Stimulated activated CD8-positive, alpha-beta memory T cell treated with anti-CD3 and anti-CD28 coated beads, Interleukin-12 subunit alpha, Interleukin-12 subunit beta, amount 100 ng/mL, for 24 hours (primary cell): ENCODE data around the gene CIDEA.
A peak's percentile ranks its signal among the peaks of the same experiment; 100 is the strongest.
"Not testable (repeated sequence)": the region's sequence is repeated elsewhere in the genome, so short reads cannot be mapped to it uniquely, and the experiment has no call there.

Experiments
- DNase-seq: peaks from one replicate; pipeline ENCODE4 v3.0.0-alpha.2; 2020; ENCODE audit errors: extremely low read depth

CIDEA gene, protein sequence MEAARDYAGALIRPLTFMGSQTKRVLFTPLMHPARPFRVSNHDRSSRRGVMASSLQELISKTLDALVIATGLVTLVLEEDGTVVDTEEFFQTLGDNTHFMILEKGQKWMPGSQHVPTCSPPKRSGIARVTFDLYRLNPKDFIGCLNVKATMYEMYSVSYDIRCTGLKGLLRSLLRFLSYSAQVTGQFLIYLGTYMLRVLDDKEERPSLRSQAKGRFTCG

GRCh38 chr18:12254136-12254819, at the start of gene CIDEA:
Gene CIDEA, plus strand, starts transcription at chr18:12254361. Its CDS starts 23 bp downstream, at chr18:12254384.
- no peak for DNase-seq

- not testable (repeated sequence) for DNase-seq
Observed at GRCh38 chr18:12208296-12209153, 45.6 kb upstream of the CIDEA start.

DNA sequence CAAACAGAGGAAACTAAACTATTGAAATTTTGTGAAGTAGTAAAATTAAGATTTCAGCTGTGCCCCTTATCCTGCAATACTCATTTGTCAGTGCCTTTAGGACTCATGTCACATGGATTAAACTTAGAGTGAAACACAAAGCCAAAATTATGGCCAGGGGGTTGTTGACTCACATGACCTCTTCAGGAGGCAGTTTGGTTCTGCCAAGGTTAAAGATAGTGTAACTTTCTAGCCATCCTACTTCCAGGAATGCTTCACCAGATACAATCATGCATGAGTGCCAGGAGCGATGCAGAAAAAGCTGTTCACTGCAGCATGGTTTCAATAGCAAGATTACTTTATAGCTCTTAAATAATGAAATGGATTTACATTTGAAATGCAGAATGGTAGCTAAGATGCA, 41.9 kb upstream of the CIDEA start:
- not testable (repeated sequence) for DNase-seq

DNA sequence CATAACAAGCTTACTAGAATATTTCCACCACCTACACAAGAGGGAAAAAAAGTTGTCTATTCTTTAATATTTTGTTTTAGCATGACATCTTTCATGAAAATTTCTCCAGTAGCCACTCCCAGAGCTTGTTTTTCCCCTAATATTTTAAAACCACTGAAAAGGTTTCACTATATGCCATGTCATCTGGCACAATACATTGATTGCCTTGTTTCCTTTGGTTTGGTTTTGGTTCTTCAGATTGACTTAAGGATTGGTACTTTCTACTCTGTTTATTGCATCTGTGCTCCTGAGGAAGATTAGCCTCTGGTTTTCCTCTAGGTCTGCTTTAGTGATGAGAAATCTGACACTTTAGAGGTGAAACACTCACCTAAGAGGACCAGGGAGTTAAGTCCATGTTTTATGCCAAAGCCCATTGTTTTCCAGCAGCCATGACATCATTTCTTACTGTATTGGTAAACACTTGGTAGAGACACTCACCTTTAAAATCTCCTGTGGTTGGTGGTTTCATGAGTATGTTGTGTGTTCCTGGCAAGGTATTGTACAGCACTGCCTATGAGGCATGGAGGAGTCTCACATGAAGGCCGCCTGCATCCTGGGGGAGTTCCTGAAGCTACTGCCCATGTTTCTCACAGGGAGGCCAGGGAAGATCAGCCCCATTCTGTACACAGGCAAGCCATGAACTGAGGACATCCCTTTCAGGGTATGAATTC, 39.7 kb upstream of the CIDEA start:
- not testable (repeated sequence) for DNase-seq

- not testable (repeated sequence) for DNase-seq
Observed at GRCh38 chr18:12216471-12216870, 37.7 kb upstream of the CIDEA start.

DNA sequence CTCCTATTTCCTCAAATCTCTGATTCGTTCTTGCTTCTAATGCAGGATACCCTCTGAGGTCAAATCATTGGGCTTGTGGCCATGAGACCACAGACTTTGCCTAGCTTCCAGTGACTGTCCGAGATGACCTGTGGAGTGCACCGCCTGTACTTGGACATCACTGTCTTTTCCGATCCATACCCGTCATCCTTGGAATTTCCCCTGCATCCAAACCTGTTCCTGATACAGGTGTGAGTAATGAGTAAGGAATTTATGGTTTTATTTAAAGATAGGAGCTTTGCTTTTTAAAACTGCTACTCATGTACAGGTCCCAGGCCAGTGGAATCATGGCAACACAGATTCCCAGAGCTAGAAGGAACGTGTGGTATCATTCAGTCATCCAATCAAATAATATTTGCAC, 35.6 kb upstream of the CIDEA start:
- not testable (repeated sequence) for DNase-seq

DNA sequence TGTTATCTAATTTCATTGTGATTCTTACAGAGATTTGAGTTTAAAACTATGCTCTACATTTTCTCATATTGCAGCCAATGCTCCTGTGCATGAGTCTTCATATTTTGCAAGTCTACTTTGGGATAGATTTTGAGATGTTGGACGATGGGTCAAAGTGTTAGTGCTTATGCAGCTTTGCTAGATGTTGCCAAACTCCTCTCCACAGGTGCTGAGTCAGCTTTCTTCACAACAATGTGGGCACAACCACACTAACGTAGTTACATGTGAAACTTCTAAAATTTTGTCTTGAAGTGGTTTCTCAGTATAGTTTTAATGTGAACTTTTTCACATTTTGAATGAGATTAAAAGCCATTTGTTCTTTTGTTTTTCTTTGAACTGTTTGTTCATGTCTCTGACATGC, 32.1 kb upstream of the CIDEA start:
- DNase-seq, result not testable (repeated sequence)

GRCh38 chr18:12223326-12223725, 30.8 kb upstream of the CIDEA start:
- not testable (repeated sequence) for DNase-seq

DNA sequence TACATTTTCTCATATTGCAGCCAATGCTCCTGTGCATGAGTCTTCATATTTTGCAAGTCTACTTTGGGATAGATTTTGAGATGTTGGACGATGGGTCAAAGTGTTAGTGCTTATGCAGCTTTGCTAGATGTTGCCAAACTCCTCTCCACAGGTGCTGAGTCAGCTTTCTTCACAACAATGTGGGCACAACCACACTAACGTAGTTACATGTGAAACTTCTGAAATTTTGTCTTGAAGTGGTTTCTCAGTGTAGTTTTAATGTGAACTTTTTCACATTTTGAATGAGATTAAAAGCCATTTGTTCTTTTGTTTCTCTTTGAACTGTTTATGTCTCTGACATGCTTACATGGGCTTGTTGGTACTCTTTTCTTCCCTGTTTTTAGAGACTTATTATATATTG, 27.4 kb upstream of the CIDEA start:
- not testable (repeated sequence) for DNase-seq

GRCh38 chr18:12227399-12228186, 26.6 kb upstream of the CIDEA start:
- DNase-seq, result not testable (repeated sequence)

GRCh38 chr18:12228308-12228707, 25.9 kb upstream of the CIDEA start:
- not testable (repeated sequence) for DNase-seq

GRCh38 chr18:12230561-12230960, 23.6 kb upstream of the CIDEA start:
- not testable (repeated sequence) for DNase-seq

DNA sequence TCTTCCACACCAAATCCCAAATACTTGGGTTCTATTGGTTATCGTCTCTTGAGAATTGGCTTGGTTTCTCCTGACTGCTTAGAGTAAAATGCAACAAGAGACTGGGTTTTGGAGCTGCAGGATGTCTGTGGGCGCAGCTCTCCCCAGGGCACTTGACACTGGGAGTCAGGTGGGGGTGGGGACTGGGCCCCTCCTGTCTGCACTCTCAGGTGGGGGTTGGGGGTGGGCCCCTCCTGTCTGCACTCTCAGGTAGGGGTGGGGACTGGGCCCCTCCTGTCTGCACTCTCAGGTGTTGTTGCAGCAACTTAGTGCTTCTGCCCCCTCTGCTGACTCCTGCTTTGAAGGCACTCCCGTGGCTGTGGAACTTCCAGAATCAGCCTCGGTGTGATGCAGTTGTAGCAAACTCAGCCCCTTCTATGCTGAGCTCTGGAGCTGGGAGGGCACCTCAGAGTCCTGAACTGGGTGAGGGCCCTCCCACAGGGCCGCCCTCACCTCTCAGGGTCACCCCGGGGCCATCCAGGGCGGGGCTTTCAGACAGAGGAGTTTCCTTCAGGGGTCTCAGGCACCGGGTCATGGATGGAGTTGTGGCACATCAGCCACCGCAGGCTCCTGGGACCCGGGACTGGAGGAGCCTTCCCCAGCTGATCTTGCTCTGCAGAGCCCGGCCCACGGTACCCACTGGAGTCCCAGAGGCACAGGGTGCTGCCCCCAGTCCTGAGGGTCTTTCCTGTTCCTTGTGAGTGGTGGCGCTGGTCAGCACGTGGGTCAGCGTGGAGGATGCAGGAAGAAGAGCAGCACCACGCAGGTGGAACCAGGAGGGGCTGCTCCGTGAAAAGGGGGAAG, 22.9 kb upstream of the CIDEA start:
- DNase-seq, result no peak

DNA sequence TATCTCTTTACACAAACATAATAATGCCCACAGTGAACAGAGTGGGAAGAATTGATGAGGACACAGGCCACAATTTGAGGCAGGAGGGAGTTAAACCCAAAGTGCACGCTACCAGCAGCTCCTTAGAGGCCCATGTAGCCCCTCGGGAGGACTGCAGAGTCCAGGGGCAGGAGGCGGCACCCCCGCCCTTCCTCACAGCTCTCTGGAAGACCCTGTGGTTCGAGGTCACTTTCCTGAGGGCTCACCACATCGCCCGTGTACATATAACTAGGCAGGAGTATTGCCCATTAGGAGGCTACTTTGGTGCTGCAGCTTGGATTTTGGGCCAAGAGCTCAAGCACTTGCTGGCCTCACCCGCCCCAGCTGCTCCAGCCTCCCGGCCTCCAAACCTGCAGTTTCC, 22.2 kb upstream of the CIDEA start:
- DNase-seq, result no peak

DNA sequence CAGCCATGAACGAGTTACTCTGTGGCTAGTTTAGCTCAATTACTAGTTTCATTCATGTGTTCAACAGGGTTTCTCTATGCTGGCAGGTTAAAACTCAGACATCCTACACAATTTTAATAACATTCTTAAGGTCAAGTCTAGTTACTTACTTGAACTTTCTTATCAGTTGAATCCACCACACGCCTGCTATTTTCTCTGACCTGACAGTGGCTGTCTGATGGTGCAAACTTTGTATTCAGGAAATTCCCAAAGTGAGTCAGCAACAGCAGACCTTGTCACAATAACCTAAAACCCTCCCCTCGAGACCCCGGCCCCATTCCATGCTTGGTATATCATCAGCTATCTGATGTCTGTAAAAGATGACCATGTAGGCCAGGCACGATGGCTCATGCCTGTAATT, 20.8 kb upstream of the CIDEA start:
- no peak for DNase-seq

GRCh38 chr18:12234451-12235190, 19.5 kb upstream of the CIDEA start:
- DNase-seq, result no peak

- DNase-seq, result no peak
Observed at GRCh38 chr18:12236141-12236540, 18.0 kb upstream of the CIDEA start.

- DNase-seq, result peak; percentile 26
Observed at GRCh38 chr18:12236934-12237832, 17.0 kb upstream of the CIDEA start.
